Activated B cell treated with CpG ODN at 0.5 μM for 24 hours (primary cell): ENCODE measurements around the gene MBNL1. TPM values are rescaled to one million over a fixed set of nuclear protein-coding genes. Genes with fewer than 3 reads are reported as not detected.

Experiments used
- ATAC-seq: fragments of 200-7000 bp; cut with Tn5 transposase; one replicate; pipeline ENCODE4 v1.10.0; 2021; ENCODE audit warnings: low read depth, mild to moderate bottlenecking, moderate library complexity
- CTCF ChIA-PET: fragments of 350-600 bp; sonication (Branson Sonifier 250); formaldehyde crosslinking; loops from one replicate; lab custom pipeline; 2021; ENCODE audit warnings: antibody characterized with exemption; lab: Charles Lee
- POLR2A ChIA-PET: fragments of 350-600 bp; sonication (Branson Sonifier 250); formaldehyde crosslinking; loops from one replicate; lab custom pipeline; 2021; ENCODE audit warnings: antibody characterized with exemption; lab: Charles Lee
- DNase-seq: peaks from one replicate; pipeline ENCODE4 v3.0.0; 2022
- H3K27ac Mint-ChIP-seq: one replicate; pipeline ENCODE4 v1.8.0; 2020; ENCODE audit warnings: mixed read lengths
- H3K27me3 Mint-ChIP-seq: one replicate; pipeline ENCODE4 v1.8.0; 2021; ENCODE audit warnings: mixed read lengths
- H3K36me3 Mint-ChIP-seq: one replicate; pipeline ENCODE4 v1.8.0; 2021; ENCODE audit warnings: low read depth, mixed read lengths
- H3K4me1 Mint-ChIP-seq: one replicate; pipeline ENCODE4 v1.8.0; 2021; ENCODE audit warnings: mixed read lengths
- H3K4me3 Mint-ChIP-seq: one replicate; pipeline ENCODE4 v1.8.0; 2020; ENCODE audit warnings: mild to moderate bottlenecking, mixed read lengths
- H3K9me3 Mint-ChIP-seq: one replicate; pipeline ENCODE4 v1.8.0; 2020; ENCODE audit warnings: mixed read lengths
- CTCF ChIP-seq: fragments of 200-600 bp; IDR thresholded peaks from one replicate; pipeline ENCODE4 v1.8.0; 2022; ENCODE audit warnings: antibody characterized with exemption, mild to moderate bottlenecking
- intact Hi-C: fragments of 100-400 bp; cut with micrococcal nuclease; formaldehyde crosslinking; loops from one replicate; pipeline ENCODE4 v1.15.1; 2024
- total RNA-seq: library from RNA; stranded (reverse); gene quantifications from 2 replicates; pipeline ENCODE4 v1.2.3, GENCODE V29; 2022

Gene MBNL1
- total RNA-seq, 1 donor from 2014 or later: 561 TPM

GRCh38 chr3:152402695-152403451 is 134.1 kb downstream of the MBNL1 start:
- ChIA-PET POLR2A (interaction anchor here (0.6 to 0.7 kb wide), 2 partner anchors 111 to 251 kb away, joined by 3 to 5 read pairs; no protein-coding TSS in a partner anchor), CTCF (interaction anchor here (1.1 kb wide), 1 partner anchor 219 kb away, joined by 3 read pairs; no protein-coding TSS in a partner anchor)
- H3K36me3 Mint-ChIP-seq: peaks cover 55% of the 10 kb centered on the region
- DNase-seq: no peak
- H3K4me1 Mint-ChIP-seq: peaks cover 83% of the 10 kb centered on the region
- no peaks in the 10 kb centered on the region for H3K9me3 Mint-ChIP-seq
- intact Hi-C loops: loop anchor here (1.0 kb wide), 1 partner anchor 9 kb away; no protein-coding TSS in a partner anchor
- peak overlapping the region; percentile 38 for H3K27ac Mint-ChIP-seq
- no peak overlapping the region for H3K4me3 Mint-ChIP-seq
- no peaks in the 10 kb centered on the region for H3K27me3 Mint-ChIP-seq
- TF ChIP-seq CTCF: no peak
- peak; percentile 49 for ATAC-seq

GRCh38 chr3:152403632-152404066 is 134.9 kb downstream of the MBNL1 start:
- H3K36me3 Mint-ChIP-seq: peaks cover 54% of the 10 kb centered on the region
- ATAC-seq (no peak), DNase-seq (no peak)
- H3K4me3 Mint-ChIP-seq: no peak overlapping the region
- peak overlapping the region; percentile 38 for H3K27ac Mint-ChIP-seq
- POLR2A ChIA-PET: interaction anchor here (0.7 kb wide), 1 partner anchor 112 kb away, joined by 3 read pairs; no protein-coding TSS in a partner anchor
- H3K4me1 Mint-ChIP-seq: peaks cover 79% of the 10 kb centered on the region
- CTCF ChIA-PET: no interaction called here
- intact Hi-C loops: no loop called here
- no peaks in the 10 kb centered on the region for H3K9me3 Mint-ChIP-seq
- no peak for TF ChIP-seq CTCF
- H3K27me3 Mint-ChIP-seq: no peaks in the 10 kb centered on the region

GRCh38 chr3:152404976-152405375 is 136.2 kb downstream of the MBNL1 start:
- intact Hi-C loops: no loop called here
- no peaks in the 10 kb centered on the region for H3K27me3 Mint-ChIP-seq
- H3K4me1 Mint-ChIP-seq: peaks cover 70% of the 10 kb centered on the region
- H3K27ac Mint-ChIP-seq: no peak overlapping the region
- no peak overlapping the region for H3K4me3 Mint-ChIP-seq
- H3K9me3 Mint-ChIP-seq: no peaks in the 10 kb centered on the region
- POLR2A ChIA-PET: no interaction called here
- CTCF ChIA-PET: no interaction called here
- TF ChIP-seq CTCF: no peak
- ATAC-seq (no peak), DNase-seq (no peak)
- H3K36me3 Mint-ChIP-seq: peaks cover 50% of the 10 kb centered on the region

DNA sequence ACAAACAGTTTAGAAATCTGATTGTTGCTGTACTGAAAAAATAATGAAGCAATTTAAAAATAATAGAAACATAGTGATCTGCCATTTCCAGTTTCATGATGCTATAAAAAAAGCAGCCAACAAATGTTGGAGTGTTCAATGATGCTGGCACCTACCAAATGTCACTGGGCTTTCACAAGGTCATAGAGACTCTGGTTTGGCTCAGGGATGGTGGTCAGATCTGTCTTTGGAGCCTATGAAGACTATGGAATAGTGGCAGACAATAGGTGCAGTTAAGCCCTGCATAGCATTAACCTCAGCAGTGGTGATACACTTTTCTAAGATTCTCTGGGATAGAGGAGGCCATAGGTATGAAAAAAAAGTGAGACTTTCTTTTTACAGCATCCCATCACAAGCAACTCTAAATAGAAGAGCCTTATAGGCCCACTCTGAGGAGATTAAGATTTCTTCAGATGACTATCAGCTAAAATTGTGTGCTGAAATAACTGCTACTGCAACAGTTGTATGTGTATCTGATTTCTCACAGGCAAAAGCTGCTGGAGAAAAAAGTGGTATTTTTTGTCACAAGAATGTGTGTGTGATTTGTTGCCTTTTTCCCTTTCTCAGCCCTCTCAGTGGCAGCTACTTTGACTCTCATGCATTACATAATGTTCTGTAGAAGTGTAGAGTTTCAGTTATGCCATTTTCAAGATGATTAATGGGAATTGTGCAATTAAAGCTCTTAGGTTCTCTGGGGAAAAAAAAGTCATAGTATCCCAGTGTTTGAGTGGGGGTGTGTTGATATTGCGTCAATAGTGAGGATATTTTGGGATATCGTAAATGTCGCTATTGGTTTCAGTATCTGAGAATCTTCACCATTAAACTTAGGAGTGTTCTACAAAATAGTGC is 137.4 kb downstream of the MBNL1 start:
- Mint-ChIP-seq H3K27me3 (no peaks in the 10 kb centered on the region), H3K27ac (peak overlapping the region; percentile 6), H3K9me3 (no peaks in the 10 kb centered on the region), H3K4me1 (peaks cover 67% of the 10 kb centered on the region), H3K36me3 (peaks cover 53% of the 10 kb centered on the region), H3K4me3 (no peak overlapping the region)
- intact Hi-C loops: loop anchor here (1.0 kb wide), 1 partner anchor 8 kb away; no protein-coding TSS in a partner anchor
- DNase-seq (no peak), ATAC-seq (no peak)
- ChIA-PET POLR2A (no interaction called here), CTCF (no interaction called here)
- TF ChIP-seq CTCF: no peak

DNA sequence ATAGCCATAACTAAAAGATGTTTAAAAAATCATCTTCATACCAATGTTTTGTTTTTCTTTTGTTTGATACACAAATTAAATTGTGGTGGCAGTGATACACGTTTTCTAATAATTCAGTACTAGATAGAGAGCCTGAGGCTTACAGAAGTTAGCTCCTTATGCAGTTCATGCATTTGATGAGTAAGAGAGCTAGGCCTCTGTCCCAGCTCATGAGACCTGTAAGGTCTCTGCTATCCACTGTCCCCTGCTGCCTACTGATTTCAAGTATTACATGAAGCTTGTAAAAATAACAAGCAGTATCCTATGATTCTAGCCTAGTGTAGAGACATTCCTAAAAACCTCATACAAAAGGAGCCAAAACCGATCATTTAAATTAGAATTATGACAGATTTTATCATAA is 144.5 kb downstream of the MBNL1 start:
- no peak for ATAC-seq
- intact Hi-C loops: no loop called here

More for the DNA sequence above, 144.5 kb downstream of the MBNL1 start:
- Mint-ChIP-seq H3K27me3 (no peaks in the 10 kb centered on the region), H3K4me1 (peaks cover 45% of the 10 kb centered on the region), H3K4me3 (no peak overlapping the region), H3K27ac (peak overlapping the region; percentile 56), H3K36me3 (peaks cover 61% of the 10 kb centered on the region), H3K9me3 (no peaks in the 10 kb centered on the region)
- CTCF ChIA-PET: no interaction called here
- no peak for TF ChIP-seq CTCF
- POLR2A ChIA-PET: no interaction called here
- no peak for DNase-seq
